ENCODE results near the gene RNF208.

- TF ChIP-seq RCOR1 (conservative IDR thresholded peaks at IDR 0.05; ENCODE audit: low read depth, low read length) (no peak), CBFB (IDR thresholded peaks at IDR 0.05; ENCODE audit: low read depth) (no peak), POLR2A (IDR thresholded peaks at IDR 0.05; ENCODE audit: low read depth, low read length) (no peak), TAF1 (IDR thresholded peaks at IDR 0.05; ENCODE audit: borderline replicate concordance, low read depth, low read length) (no peak), RAD21 (IDR thresholded peaks at IDR 0.05; ENCODE audit: insufficient read depth, low read depth, low read length) (no peak), KDM1A (IDR thresholded peaks at IDR 0.05; ENCODE audit: borderline replicate concordance) (no peak), CTCF (IDR thresholded peaks at IDR 0.05 in 2 of 3, conservative IDR thresholded peaks at IDR 0.05 in 1 of 3; ENCODE audit: control insufficient read depth in 2 of 3, extremely low read depth in 1 of 3, insufficient read depth in 1 of 3, low read depth in 3 of 3, low read length in 3 of 3) (no peak), MYC (IDR thresholded peaks at IDR 0.05; ENCODE audit: insufficient read depth, insufficient read length, insufficient replicate concordance, low read length, severe bottlenecking) (no peak), RFX5 (IDR thresholded peaks at IDR 0.05; ENCODE audit: low read depth, low read length) (no peak)
Observed at GRCh38 chr9:137228968-137229896, 7.2 kb upstream of the RNF208 start.
